Fibroblast of lung (primary cell): Measurements from ENCODE around the gene PGGHG. TPM values are rescaled to one million over a fixed set of nuclear protein-coding genes. Genes with fewer than 3 reads are reported as not detected.
A peak's percentile ranks its signal among the peaks of the same experiment; 100 is the strongest.

Source experiments
- DNase-seq, 2 donors: peaks; one replicate each; pipeline versions ENCODE4 v3.0.0 to v3.0.0-alpha.2; 2010; ENCODE audit warnings: low read depth in 2 of 2
- H2AFZ ChIP-seq: 2 replicates; pipeline ENCODE4 v1.5.1; 2012; ENCODE audit warnings: low read length, control low read depth, inconsistent platforms
- H3K27ac ChIP-seq: 2 replicates; pipeline ENCODE4 v1.5.1; 2011; ENCODE audit warnings: low read length, control low read depth; ENCODE audit not compliant: insufficient read depth
- H3K27me3 ChIP-seq: 2 replicates; pipeline ENCODE4 v1.5.1; 2011; ENCODE audit warnings: mild to moderate bottlenecking, low read length; ENCODE audit not compliant: control insufficient read depth, insufficient read depth
- H3K36me3 ChIP-seq: 2 replicates; pipeline ENCODE4 v1.5.1; 2011; ENCODE audit warnings: low read length; ENCODE audit not compliant: control insufficient read depth, insufficient read depth
- H3K4me1 ChIP-seq: 2 replicates; pipeline ENCODE4 v1.5.1; 2011; ENCODE audit warnings: low read length; ENCODE audit not compliant: control insufficient read depth, insufficient read depth; ENCODE audit errors: extremely low read depth
- H3K4me2 ChIP-seq: 2 replicates; pipeline ENCODE4 v1.5.1; 2011; ENCODE audit warnings: low read length, control low read depth; ENCODE audit not compliant: insufficient read depth; ENCODE audit errors: extremely low read depth
- H3K4me3 ChIP-seq, 4 experiments: fragments of 200-600 bp in 1 of 4; sonication (generic) in 1 of 4; replicated peaks in 1 of 4; 2 replicates each; pipeline ENCODE4 v1.5.1; 2011 to 2016; ENCODE audit warnings: low read length in 4 of 4, low read depth in 3 of 4, mild to moderate bottlenecking in 3 of 4, control low read depth in 2 of 4, inconsistent platforms in 1 of 4, mixed read lengths in 1 of 4; ENCODE audit not compliant: insufficient read depth in 1 of 4; ENCODE audit errors: control extremely low read depth in 1 of 4
- H3K79me2 ChIP-seq: 2 replicates; pipeline ENCODE4 v1.5.1; 2012; ENCODE audit warnings: mild to moderate bottlenecking, low read length, inconsistent platforms; ENCODE audit not compliant: control insufficient read depth, insufficient read depth
- H3K9ac ChIP-seq: 2 replicates; pipeline ENCODE4 v1.5.1; 2011; ENCODE audit warnings: mild to moderate bottlenecking, low read length, control low read depth; ENCODE audit not compliant: insufficient read depth
- H3K9me3 ChIP-seq: 2 replicates; pipeline ENCODE4 v1.5.1; 2012; ENCODE audit warnings: low read depth, low read length; ENCODE audit not compliant: control insufficient read depth, insufficient read depth
- H4K20me1 ChIP-seq: 2 replicates; pipeline ENCODE4 v1.5.1; 2011; ENCODE audit warnings: low read length; ENCODE audit not compliant: control insufficient read depth, insufficient read depth; ENCODE audit errors: extremely low read depth
- CTCF ChIP-seq, 2 donors: IDR thresholded peaks in 1 of 2; conservative IDR thresholded peaks in 1 of 2; 1 replicate in 1 of 2; 2 replicates in 1 of 2; pipeline ENCODE4 v1.5.1; 2011 to 2012; ENCODE audit warnings: low read length in 2 of 2, control low read depth in 1 of 2, inconsistent platforms in 1 of 2, low read depth in 1 of 2, mild to moderate bottlenecking in 1 of 2
- EZH2 ChIP-seq: IDR thresholded peaks from 2 replicates; pipeline ENCODE4 v1.5.1; 2012; ENCODE audit warnings: low read length, control low read depth, mild to moderate bottlenecking; ENCODE audit errors: missing control alignments
- polyA plus RNA-seq, 2 donors: library from polyadenylated mRNA; depleted of rRNA in 1 of 2; stranded (reverse) in 1 of 2; unstranded in 1 of 2; fragments of >200 nt; gene quantifications; 2 replicates each; pipeline ENCODE4 v1.2.1, GENCODE V29; 2011 to 2012; ENCODE audit warnings: missing spikeins in 1 of 2
- total RNA-seq: library from RNA; depleted of rRNA; stranded (reverse); fragments of >200 nt; gene quantifications from 2 replicates; pipeline ENCODE4 v1.2.1, GENCODE V29; 2014

The PGGHG gene
- total and polyA plus RNA-seq, 2 donors (not counting 1 experiment from before 2014, with no cell fraction given) = 4.6 to 8.4 TPM

- no peaks in the 10 kb centered on the region for H3K27me3 ChIP-seq
- no peaks in the 10 kb centered on the region for H4K20me1 ChIP-seq
- H3K4me1 ChIP-seq = peaks cover 14% of the 10 kb centered on the region
- no peaks in the 10 kb centered on the region for H3K9me3 ChIP-seq
- H2AFZ ChIP-seq = no peak overlapping the region
- no peak for DNase-seq
- H3K27ac ChIP-seq = no peak overlapping the region
- no peak overlapping the region for H3K4me2 ChIP-seq
- H3K36me3 ChIP-seq = no peaks in the 10 kb centered on the region
- H3K4me3 ChIP-seq = no peak overlapping the region
- no peaks in the 10 kb centered on the region for H3K79me2 ChIP-seq
- H3K9ac ChIP-seq = no peak overlapping the region
- TF ChIP-seq EZH2 = no peak
- TF ChIP-seq CTCF (conservative IDR thresholded peaks at IDR 0.05 in 1 of 2, IDR thresholded peaks at IDR 0.05 in 1 of 2; ENCODE audit: low read depth in 1 of 2, low read length in 2 of 2) = no peak
Measured at GRCh38 chr11:326592-326841, 37.6 kb downstream of the PGGHG start.

DNA sequence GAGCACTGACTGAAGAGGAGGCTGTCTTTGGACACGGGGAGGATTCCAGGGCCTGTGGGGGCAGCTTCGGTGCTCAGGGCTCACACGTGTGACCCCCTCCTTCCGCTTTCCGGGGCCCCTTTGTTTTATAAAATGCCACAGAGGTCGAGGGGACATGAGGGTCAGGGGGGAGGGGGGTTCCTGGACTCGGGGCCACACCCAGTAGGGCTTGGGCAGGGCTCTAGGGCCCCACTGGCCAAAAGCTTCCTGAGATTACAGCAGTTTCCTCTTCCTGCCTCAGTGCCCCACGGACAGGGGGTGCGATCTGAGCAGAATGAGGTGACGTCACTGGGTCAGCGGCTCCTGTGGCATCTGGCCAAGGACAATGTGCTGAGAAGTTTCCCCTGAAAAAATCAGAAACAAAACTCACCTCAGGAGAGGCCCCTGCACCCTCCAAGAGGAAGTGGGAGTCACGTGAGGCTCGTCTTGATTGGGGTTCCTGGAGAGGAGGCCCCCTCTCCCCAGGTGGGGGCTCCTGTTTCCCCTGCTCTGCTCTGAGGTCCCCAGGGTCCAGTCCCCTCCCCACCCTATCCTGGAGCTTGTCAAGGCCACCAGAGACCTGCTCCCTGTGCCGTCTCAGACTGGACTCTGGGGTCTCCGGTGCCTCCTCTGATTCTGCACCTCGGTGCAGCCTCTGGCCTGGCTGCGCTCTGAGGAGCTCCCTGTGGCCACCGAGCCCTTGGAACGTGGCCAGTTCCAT lies 38.1 kb downstream of the PGGHG start:
- no peaks in the 10 kb centered on the region for H3K27me3 ChIP-seq
- H3K79me2 ChIP-seq = no peaks in the 10 kb centered on the region
- no peaks in the 10 kb centered on the region for H4K20me1 ChIP-seq
- DNase-seq = peak; percentile 38 to 71
- TF ChIP-seq CTCF (conservative IDR thresholded peaks at IDR 0.05 in 1 of 2, IDR thresholded peaks at IDR 0.05 in 1 of 2; ENCODE audit: low read depth in 1 of 2, low read length in 2 of 2) = no peak
- TF ChIP-seq EZH2 = no peak
- no peak overlapping the region for H3K27ac ChIP-seq
- no peak overlapping the region for H3K4me3 ChIP-seq
- H3K36me3 ChIP-seq = no peaks in the 10 kb centered on the region
- H2AFZ ChIP-seq = peak overlapping the region; percentile 52
- H3K9me3 ChIP-seq = no peaks in the 10 kb centered on the region
- H3K4me1 ChIP-seq = peaks cover 14% of the 10 kb centered on the region
- H3K4me2 ChIP-seq = no peak overlapping the region
- no peak overlapping the region for H3K9ac ChIP-seq

DNA sequence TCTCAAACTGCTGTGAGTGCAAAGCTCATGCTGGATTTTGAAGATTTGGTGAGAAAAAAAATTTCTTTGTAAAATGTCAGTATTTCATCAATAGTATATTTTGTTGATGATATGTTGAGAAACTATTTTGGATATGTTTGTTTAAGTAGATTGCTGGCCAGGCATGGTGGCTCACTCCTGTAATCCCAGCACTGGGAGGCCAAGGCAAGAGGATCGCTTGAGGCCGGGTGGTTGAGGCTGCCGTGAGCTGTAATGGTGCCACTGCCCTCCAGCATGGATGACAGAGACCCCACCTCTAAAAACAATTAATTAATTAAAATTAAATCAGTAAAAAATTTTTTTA lies 38.6 kb downstream of the PGGHG start:
- Histone ChIP-seq H3K27me3 (no peaks in the 10 kb centered on the region), H3K36me3 (no peaks in the 10 kb centered on the region), H3K4me1 (peaks cover 14% of the 10 kb centered on the region), H3K79me2 (no peaks in the 10 kb centered on the region), H3K9ac (no peak overlapping the region), H3K27ac (no peak overlapping the region), H3K4me3 (no peak overlapping the region), H3K4me2 (no peak overlapping the region), H4K20me1 (no peaks in the 10 kb centered on the region), H2AFZ (no peak overlapping the region), H3K9me3 (no peaks in the 10 kb centered on the region)
- no peak for DNase-seq
- no peak for TF ChIP-seq EZH2
- no peak for TF ChIP-seq CTCF (conservative IDR thresholded peaks at IDR 0.05 in 1 of 2, IDR thresholded peaks at IDR 0.05 in 1 of 2; ENCODE audit: low read depth in 1 of 2, low read length in 2 of 2)
